Measurements from ENCODE around the gene LNX1.

The LNX1 gene

DNA sequence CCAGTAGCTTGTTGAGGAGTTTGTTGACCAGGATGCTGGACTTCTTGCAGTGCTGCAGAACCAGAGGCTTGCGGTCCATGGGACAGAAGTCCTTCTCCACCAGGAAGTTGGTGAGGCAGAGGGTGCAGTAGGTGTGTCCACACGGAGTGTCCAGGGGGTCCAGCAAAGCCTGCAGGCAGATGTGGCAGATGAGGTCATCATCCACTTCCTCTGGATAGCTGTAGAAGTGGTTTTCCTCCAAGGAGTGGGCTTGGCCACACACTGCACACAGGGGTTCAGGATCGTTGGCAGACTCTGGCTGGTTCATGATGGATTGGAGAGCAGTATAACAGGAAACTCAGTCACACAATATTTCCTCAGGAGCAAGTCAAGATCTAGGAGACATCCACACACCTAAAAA lies 17.6 kb downstream of the LNX1 start:
- ATAC-seq (ENCODE audit: low read depth), result no peak
- Histone ChIP-seq H3K27me3 (ENCODE audit: insufficient read depth, poor library complexity, severe bottlenecking) (no peaks in the 10 kb centered on the region), H3K4me1 (ENCODE audit: insufficient read depth, poor library complexity, severe bottlenecking) (no peaks in the 10 kb centered on the region), H3K36me3 (ENCODE audit: low read depth) (no peaks in the 10 kb centered on the region), H3K4me3 (ENCODE audit: severe bottlenecking) (no peak overlapping the region), H3K9me3 (ENCODE audit: severe bottlenecking) (no peaks in the 10 kb centered on the region), H3K27ac (ENCODE audit: poor library complexity, severe bottlenecking) (no peak overlapping the region)
- DNase-seq (ENCODE audit: low spot score), result no peak
- no peak for TF ChIP-seq CTCF (IDR thresholded peaks at IDR 0.05; ENCODE audit: poor library complexity, severe bottlenecking)

- no peak for ATAC-seq (ENCODE audit: low read depth)
- Histone ChIP-seq H3K9me3 (ENCODE audit: severe bottlenecking) (no peaks in the 10 kb centered on the region), H3K27ac (ENCODE audit: poor library complexity, severe bottlenecking) (no peak overlapping the region), H3K4me3 (ENCODE audit: severe bottlenecking) (no peak overlapping the region), H3K4me1 (ENCODE audit: insufficient read depth, poor library complexity, severe bottlenecking) (no peaks in the 10 kb centered on the region), H3K36me3 (ENCODE audit: low read depth) (no peaks in the 10 kb centered on the region), H3K27me3 (ENCODE audit: insufficient read depth, poor library complexity, severe bottlenecking) (no peaks in the 10 kb centered on the region)
- DNase-seq (ENCODE audit: low spot score), result no peak
- no peak for TF ChIP-seq CTCF (IDR thresholded peaks at IDR 0.05; ENCODE audit: poor library complexity, severe bottlenecking)
Observed at GRCh38 chr4:53572600-53572994, 18.7 kb downstream of the LNX1 start.

GRCh38 chr4:53571936-53572599 lies 19.2 kb downstream of the LNX1 start:
- Histone ChIP-seq H3K4me3 (ENCODE audit: severe bottlenecking) (no peak overlapping the region), H3K27ac (ENCODE audit: poor library complexity, severe bottlenecking) (no peak overlapping the region), H3K4me1 (ENCODE audit: insufficient read depth, poor library complexity, severe bottlenecking) (no peaks in the 10 kb centered on the region), H3K36me3 (ENCODE audit: low read depth) (no peaks in the 10 kb centered on the region), H3K27me3 (ENCODE audit: insufficient read depth, poor library complexity, severe bottlenecking) (no peaks in the 10 kb centered on the region), H3K9me3 (ENCODE audit: severe bottlenecking) (no peaks in the 10 kb centered on the region)
- TF ChIP-seq CTCF (IDR thresholded peaks at IDR 0.05; ENCODE audit: poor library complexity, severe bottlenecking), result no peak
- no peak for ATAC-seq (ENCODE audit: low read depth)
- DNase-seq (ENCODE audit: low spot score), result no peak

- peak; percentile 99 for ATAC-seq (ENCODE audit: low read depth)
- Histone ChIP-seq H3K27ac (ENCODE audit: poor library complexity, severe bottlenecking) (peak overlapping the region; percentile 40), H3K4me3 (ENCODE audit: severe bottlenecking) (no peak overlapping the region), H3K9me3 (ENCODE audit: severe bottlenecking) (no peaks in the 10 kb centered on the region), H3K4me1 (ENCODE audit: insufficient read depth, poor library complexity, severe bottlenecking) (peaks cover 13% of the 10 kb centered on the region), H3K36me3 (ENCODE audit: low read depth) (no peaks in the 10 kb centered on the region), H3K27me3 (ENCODE audit: insufficient read depth, poor library complexity, severe bottlenecking) (no peaks in the 10 kb centered on the region)
- TF ChIP-seq CTCF (IDR thresholded peaks at IDR 0.05; ENCODE audit: poor library complexity, severe bottlenecking), result no peak
- peak; percentile 81 for DNase-seq (ENCODE audit: low spot score)
Observed at GRCh38 chr4:53563824-53564223, 27.5 kb downstream of the LNX1 start.

- Histone ChIP-seq H3K4me3 (ENCODE audit: severe bottlenecking) (no peak overlapping the region), H3K36me3 (ENCODE audit: low read depth) (no peaks in the 10 kb centered on the region), H3K27me3 (ENCODE audit: insufficient read depth, poor library complexity, severe bottlenecking) (no peaks in the 10 kb centered on the region), H3K9me3 (ENCODE audit: severe bottlenecking) (no peaks in the 10 kb centered on the region), H3K27ac (ENCODE audit: poor library complexity, severe bottlenecking) (no peak overlapping the region), H3K4me1 (ENCODE audit: insufficient read depth, poor library complexity, severe bottlenecking) (peaks cover 27% of the 10 kb centered on the region)
- DNase-seq (ENCODE audit: low spot score), result no peak
- TF ChIP-seq CTCF (IDR thresholded peaks at IDR 0.05; ENCODE audit: poor library complexity, severe bottlenecking), result no peak
- ATAC-seq (ENCODE audit: low read depth), result no peak
Observed at GRCh38 chr4:53562409-53562808, 28.9 kb downstream of the LNX1 start.
